ENCODE data around the gene GJA5.

GRCh38 chr1:147784941-147785340 lies 24.5 kb upstream of the GJA5 start:
- TF ChIP-seq CTCF (IDR thresholded peaks at IDR 0.05; ENCODE audit: extremely low read depth in 1 of 2, insufficient read depth in 1 of 2, low read depth in 1 of 2, low read length in 2 of 2) (no peak), EZH2 (IDR thresholded peaks at IDR 0.05; ENCODE audit: borderline replicate concordance, low read depth, low read length, severe bottlenecking) (no peak), POLR2A (IDR thresholded peaks at IDR 0.05; ENCODE audit: low read depth, low read length) (no peak), MYC (IDR thresholded peaks at IDR 0.05; ENCODE audit: low read depth, low read length) (no peak), JUN (IDR thresholded peaks at IDR 0.05; ENCODE audit: borderline replicate concordance, insufficient read depth, insufficient read length, low read depth) (no peak)
